BLaER1 treated with 17β-estradiol and CSF1 and Interleukin-3, amounts not matched to agents 10 nM and 100 nM (cell line): Measurements from ENCODE around the gene PRKG1.
"Not testable (repeated sequence)": the region's sequence is repeated elsewhere in the genome, so short reads cannot be mapped to it uniquely, and the experiment has no call there.

ENCODE experiments used
- H3K27ac ChIP-seq, 11 experiments: shearing (Covaris generic); formaldehyde crosslinking; 2 replicates each; pipeline ENCODE4 v1.8.1; 2022
- H3K27me3 ChIP-seq, 11 experiments: shearing (Covaris generic); formaldehyde crosslinking; 2 replicates each; pipeline ENCODE4 v1.8.1; 2022
- H3K36me3 ChIP-seq, 11 experiments: shearing (Covaris generic); formaldehyde crosslinking; 2 replicates each; pipeline ENCODE4 v1.8.1; 2022
- H3K4me1 ChIP-seq, 10 experiments: shearing (Covaris generic); formaldehyde crosslinking; 2 replicates each; pipeline ENCODE4 v1.8.1; 2022
- H3K4me2 ChIP-seq, 11 experiments: shearing (Covaris generic); formaldehyde crosslinking; 2 replicates each; pipeline ENCODE4 v1.8.1; 2022
- H3K4me3 ChIP-seq, 10 experiments: shearing (Covaris generic); formaldehyde crosslinking; 2 replicates each; pipeline ENCODE4 v1.8.1; 2022
- H3K9ac ChIP-seq, 11 experiments: shearing (Covaris generic); formaldehyde crosslinking; 2 replicates each; pipeline ENCODE4 v1.8.1; 2022
- H3K9me3 ChIP-seq, 11 experiments: shearing (Covaris generic); formaldehyde crosslinking; replicated peaks in 1 of 11; 2 replicates each; pipeline ENCODE4 v1.8.1; 2022
- H4K20me1 ChIP-seq, 11 experiments: shearing (Covaris generic); formaldehyde crosslinking; 2 replicates each; pipeline ENCODE4 v1.8.1; 2022
- Cebpa-rat ChIP-seq, 11 experiments: shearing (Covaris generic); IDR thresholded peaks; 2 replicates each; pipeline ENCODE4 v1.8.1; 2022

Gene PRKG1

DNA sequence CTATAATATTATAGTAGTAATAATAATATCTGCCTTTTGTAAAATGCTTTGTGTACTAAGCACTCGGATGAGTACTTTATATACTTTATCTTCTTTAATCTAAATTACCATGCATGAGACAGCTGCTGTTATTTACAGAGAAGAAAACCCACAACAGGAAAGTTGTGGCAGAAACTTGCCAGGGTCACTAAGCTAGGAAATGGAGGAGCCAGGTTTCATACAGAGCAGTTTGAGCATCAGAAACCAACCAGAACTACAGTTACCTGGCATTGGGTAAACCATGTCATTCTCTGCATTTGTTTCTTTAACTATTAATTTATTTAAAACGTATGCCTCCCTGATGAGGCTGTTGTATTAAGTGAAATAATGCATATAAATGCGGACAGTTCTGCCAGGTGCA lies 495.2 kb downstream of the PRKG1 start:
- Histone ChIP-seq H3K27ac (no peak overlapping the region), H3K9ac (no peak overlapping the region), H3K4me2 (no peak overlapping the region), H3K36me3 (no peaks in the 10 kb centered on the region), H3K4me3 (no peak overlapping the region), H3K4me1 (peaks cover 0 to 10% (median 8%) of the 10 kb centered on the region in 10 experiments; a peak in 12 of 20 replicates), H3K27me3 (no peaks in the 10 kb centered on the region), H4K20me1 (no peaks in the 10 kb centered on the region), H3K9me3 (no peaks in the 10 kb centered on the region)
- TF ChIP-seq Cebpa-rat (IDR thresholded peaks at IDR 0.05) = no peak

DNA sequence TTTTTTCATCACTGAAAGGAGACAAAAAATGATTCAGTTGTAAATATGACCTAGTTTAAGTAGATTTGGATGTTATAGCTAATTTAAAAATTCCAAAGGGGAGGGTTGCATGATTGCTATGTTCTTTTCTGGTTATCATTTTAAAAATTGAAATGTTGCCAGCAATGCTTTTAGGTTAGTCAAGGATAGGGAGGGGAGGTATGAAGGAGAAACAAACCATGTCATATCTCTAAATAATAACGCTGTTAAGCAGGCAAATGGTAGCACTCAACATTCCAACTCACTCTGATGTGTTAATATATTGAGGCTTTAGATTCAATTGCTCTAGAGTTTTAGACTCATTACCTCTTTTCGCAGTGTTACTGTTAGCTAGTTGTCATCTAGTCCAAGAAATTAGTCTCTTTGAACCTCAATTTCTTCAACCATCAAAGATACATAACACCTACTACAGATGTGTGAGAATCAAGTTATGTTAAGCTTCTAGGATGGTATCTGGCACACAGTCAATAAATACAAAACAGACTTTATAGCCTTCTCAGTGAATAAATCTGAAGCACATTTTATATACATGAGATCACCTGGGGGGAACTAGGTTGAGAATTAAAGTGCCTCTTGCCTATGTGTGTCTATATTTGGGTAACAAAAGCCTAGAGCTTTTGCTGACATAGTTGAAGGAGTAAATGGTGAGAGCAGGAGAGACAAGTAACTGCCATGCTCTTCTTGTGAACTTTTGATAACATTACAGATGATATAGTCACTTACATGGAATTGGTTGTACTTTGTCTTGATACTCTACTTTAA lies 500.2 kb downstream of the PRKG1 start:
- no peaks in the 10 kb centered on the region for H3K36me3 ChIP-seq
- no peaks in the 10 kb centered on the region for H4K20me1 ChIP-seq
- no peak overlapping the region for H3K9ac ChIP-seq
- H3K27ac ChIP-seq = no peak overlapping the region
- no peaks in the 10 kb centered on the region for H3K4me1 ChIP-seq
- H3K4me2 ChIP-seq = no peak overlapping the region
- H3K27me3 ChIP-seq = no peaks in the 10 kb centered on the region
- TF ChIP-seq Cebpa-rat (IDR thresholded peaks at IDR 0.05) = no peak
- no peak overlapping the region for H3K4me3 ChIP-seq
- no peaks in the 10 kb centered on the region for H3K9me3 ChIP-seq

DNA sequence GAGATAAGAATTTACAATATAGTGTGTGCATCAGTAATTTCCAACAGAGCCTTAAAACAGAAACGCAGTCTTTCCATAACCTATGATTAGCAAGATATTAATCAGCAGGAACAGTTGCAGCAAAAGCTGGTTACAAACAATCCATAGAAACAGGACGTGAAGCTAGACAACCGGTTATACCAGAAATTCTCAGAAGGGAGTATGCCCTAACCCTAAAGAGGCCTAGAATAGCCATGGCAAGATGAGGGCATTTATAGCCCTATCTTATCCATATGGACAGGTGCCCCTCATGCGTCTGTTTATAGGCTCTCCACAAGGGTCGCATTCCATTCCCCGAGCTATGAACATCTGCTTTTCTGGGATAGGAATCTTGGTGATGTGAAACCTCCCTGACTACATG lies 506.9 kb downstream of the PRKG1 start:
- not testable (repeated sequence) for H3K9ac ChIP-seq, H4K20me1 ChIP-seq, H3K27ac ChIP-seq, H3K4me1 ChIP-seq, H3K4me3 ChIP-seq, H3K4me2 ChIP-seq, H3K36me3 ChIP-seq, H3K27me3 ChIP-seq
- H3K9me3 ChIP-seq = peaks cover 6 to 18% (median 11%) of the 10 kb centered on the region in 11 experiments; a peak in 13 of 22 replicates

DNA sequence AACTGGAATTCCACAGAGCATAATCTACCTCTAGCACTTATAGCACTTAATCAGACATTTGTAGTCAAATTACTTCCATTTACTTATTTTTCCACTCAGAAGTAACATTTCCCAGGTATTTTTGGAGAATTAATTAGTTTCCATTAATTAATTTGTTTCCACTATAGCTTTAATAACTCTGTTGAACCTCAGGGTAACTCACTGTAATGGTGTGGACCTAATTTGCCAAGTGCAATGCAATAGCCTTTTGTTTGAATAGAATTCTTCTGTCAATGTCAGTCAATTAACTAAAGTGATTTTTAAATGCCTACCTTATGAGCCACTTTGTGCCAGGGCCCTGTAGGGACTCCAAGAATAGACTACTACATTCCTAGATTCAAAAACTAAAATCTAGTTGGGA lies 509.7 kb downstream of the PRKG1 start:
- peaks cover 6 to 18% (median 11%) of the 10 kb centered on the region in 11 experiments; a peak in 13 of 22 replicates for H3K9me3 ChIP-seq

DNA sequence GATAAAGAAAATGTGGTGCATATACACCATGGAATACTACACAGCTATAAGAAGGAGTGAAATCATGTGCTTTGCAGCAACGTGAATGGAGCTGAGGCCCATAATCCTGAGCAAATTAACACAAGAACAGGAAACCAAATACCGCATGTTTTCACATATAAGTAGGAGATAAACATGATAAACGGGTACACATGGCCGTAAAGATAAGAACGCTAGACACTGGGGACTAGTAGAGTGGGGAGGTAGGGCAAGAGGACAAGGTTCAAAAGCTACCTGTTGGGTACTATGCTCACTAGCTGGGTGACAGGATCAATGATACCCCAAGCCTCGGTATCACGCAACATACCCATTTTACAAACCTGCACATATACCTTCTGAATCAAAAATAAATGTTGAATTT lies 511.5 kb downstream of the PRKG1 start:
- no peaks in the 10 kb centered on the region for H3K36me3 ChIP-seq
- no peaks in the 10 kb centered on the region for H4K20me1 ChIP-seq
- H3K4me1 ChIP-seq = no peaks in the 10 kb centered on the region
- no peak overlapping the region for H3K27ac ChIP-seq
- peaks cover 6 to 18% (median 9%) of the 10 kb centered on the region in 11 experiments; a peak in 13 of 22 replicates for H3K9me3 ChIP-seq
- no peak overlapping the region for H3K9ac ChIP-seq
- no peak for TF ChIP-seq Cebpa-rat (IDR thresholded peaks at IDR 0.05)
- no peak overlapping the region for H3K4me3 ChIP-seq
- no peak overlapping the region for H3K4me2 ChIP-seq
- no peaks in the 10 kb centered on the region for H3K27me3 ChIP-seq

More for the DNA sequence above, 509.7 kb downstream of the PRKG1 start:
- no peak for TF ChIP-seq Cebpa-rat (IDR thresholded peaks at IDR 0.05)
- no peaks in the 10 kb centered on the region for H3K4me1 ChIP-seq
- H3K9ac ChIP-seq = no peak overlapping the region
- H3K27ac ChIP-seq = no peak overlapping the region
- no peaks in the 10 kb centered on the region for H3K27me3 ChIP-seq
- H4K20me1 ChIP-seq = no peaks in the 10 kb centered on the region
- no peak overlapping the region for H3K4me3 ChIP-seq
- H3K36me3 ChIP-seq = no peaks in the 10 kb centered on the region
- no peak overlapping the region for H3K4me2 ChIP-seq

DNA sequence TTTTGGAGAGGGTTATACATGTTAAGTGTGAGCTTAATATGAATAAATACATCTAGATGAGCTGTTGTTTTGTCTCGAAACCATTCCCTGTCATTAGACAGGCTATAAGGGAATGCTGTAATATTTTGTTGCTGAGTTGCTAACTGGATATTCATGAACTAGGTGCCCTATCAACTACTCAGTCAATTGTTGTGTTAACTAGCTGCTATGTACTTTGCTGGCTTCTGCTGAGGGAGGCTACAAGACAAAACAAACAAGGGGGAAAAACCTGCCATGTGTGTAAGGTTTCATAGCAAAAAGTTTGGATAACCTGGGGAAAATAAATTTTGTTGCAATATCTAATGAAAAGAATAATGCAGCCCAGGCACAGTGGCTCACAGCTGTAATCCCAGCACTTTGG lies 514.7 kb downstream of the PRKG1 start:
- Histone ChIP-seq H3K4me2 (no peak overlapping the region), H3K4me3 (no peak overlapping the region), H4K20me1 (no peaks in the 10 kb centered on the region), H3K27me3 (no peaks in the 10 kb centered on the region), H3K9me3 (no peaks in the 10 kb centered on the region), H3K36me3 (no peaks in the 10 kb centered on the region), H3K4me1 (no peaks in the 10 kb centered on the region), H3K9ac (no peak overlapping the region), H3K27ac (no peak overlapping the region)
- TF ChIP-seq Cebpa-rat (IDR thresholded peaks at IDR 0.05) = no peak

DNA sequence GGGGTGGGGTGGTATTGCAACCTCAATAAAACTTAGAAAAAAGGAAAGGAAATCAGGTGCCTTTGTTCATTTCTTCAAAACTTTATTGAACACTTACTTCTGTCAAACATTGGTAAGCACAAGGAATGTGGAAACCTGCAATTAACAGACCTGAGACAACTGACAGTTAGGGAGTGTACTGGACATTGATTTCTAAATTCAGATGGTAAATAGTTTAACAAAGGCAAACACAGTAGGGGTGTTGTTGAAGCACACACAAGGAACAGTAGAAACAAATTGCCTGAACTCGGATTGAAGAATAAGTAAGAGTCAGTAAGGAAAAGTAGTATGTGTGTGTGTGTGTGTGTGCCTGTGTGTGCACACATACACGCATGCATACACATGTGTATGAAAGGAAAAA lies 516.5 kb downstream of the PRKG1 start:
- no peak for TF ChIP-seq Cebpa-rat (IDR thresholded peaks at IDR 0.05)

DNA sequence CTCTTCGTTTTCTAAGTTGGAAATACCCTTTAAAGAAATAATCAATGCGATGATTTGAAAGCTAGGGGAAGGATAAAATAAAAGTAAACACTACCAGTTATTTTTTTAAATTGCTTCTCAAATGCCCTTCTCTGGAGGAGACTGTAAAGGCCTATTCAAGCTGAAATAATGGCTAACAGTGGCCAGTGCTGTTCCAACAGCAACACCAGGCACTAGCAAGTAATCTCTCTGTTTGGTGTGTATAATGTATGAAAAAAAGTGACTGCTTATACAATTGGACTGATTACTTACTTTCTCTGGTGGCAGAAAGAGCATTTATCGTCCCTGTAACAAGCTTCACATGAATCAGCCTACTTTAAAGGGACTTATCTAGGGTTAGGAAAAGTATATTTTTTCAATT lies 522.4 kb downstream of the PRKG1 start:
- no peak overlapping the region for H3K9ac ChIP-seq
- no peaks in the 10 kb centered on the region for H3K27me3 ChIP-seq
- no peak overlapping the region for H3K27ac ChIP-seq
- no peaks in the 10 kb centered on the region for H3K4me1 ChIP-seq
- H3K36me3 ChIP-seq = no peaks in the 10 kb centered on the region
- H3K9me3 ChIP-seq = no peaks in the 10 kb centered on the region
- no peak overlapping the region for H3K4me3 ChIP-seq
- no peak for TF ChIP-seq Cebpa-rat (IDR thresholded peaks at IDR 0.05)
- H3K4me2 ChIP-seq = no peak overlapping the region
- no peaks in the 10 kb centered on the region for H4K20me1 ChIP-seq

More for the DNA sequence above, 516.5 kb downstream of the PRKG1 start:
- Histone ChIP-seq H3K27me3 (no peaks in the 10 kb centered on the region), H3K9me3 (no peaks in the 10 kb centered on the region), H3K9ac (no peak overlapping the region), H3K4me2 (no peak overlapping the region), H3K4me3 (no peak overlapping the region), H3K36me3 (no peaks in the 10 kb centered on the region), H3K4me1 (no peaks in the 10 kb centered on the region), H4K20me1 (no peaks in the 10 kb centered on the region), H3K27ac (no peak overlapping the region)

DNA sequence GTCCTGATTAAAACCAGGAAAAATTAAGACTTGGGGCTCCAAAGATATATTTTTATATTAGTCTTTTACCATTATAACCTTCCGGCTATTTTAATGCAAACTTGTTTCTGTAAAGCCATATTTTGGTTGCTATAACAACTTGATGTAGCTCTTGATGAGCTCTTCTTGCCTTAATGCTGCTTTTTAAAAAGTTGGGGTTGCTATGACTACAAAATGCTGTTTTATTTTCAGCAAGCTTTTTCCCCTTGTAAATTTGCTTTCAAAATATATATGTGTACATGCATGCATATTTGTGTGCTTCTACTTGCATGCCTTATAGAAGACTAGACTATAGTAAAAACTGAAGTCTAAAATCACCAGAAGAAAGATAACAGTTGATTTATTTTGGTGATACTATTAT lies 525.4 kb downstream of the PRKG1 start:
- H3K36me3 ChIP-seq = no peaks in the 10 kb centered on the region
- H3K27me3 ChIP-seq = no peaks in the 10 kb centered on the region
- H3K27ac ChIP-seq = no peak overlapping the region
- no peak overlapping the region for H3K4me2 ChIP-seq
- TF ChIP-seq Cebpa-rat (IDR thresholded peaks at IDR 0.05) = no peak
- H3K9ac ChIP-seq = no peak overlapping the region
- H3K4me3 ChIP-seq = no peak overlapping the region
- no peaks in the 10 kb centered on the region for H3K4me1 ChIP-seq
- no peaks in the 10 kb centered on the region for H4K20me1 ChIP-seq
- no peaks in the 10 kb centered on the region for H3K9me3 ChIP-seq

DNA sequence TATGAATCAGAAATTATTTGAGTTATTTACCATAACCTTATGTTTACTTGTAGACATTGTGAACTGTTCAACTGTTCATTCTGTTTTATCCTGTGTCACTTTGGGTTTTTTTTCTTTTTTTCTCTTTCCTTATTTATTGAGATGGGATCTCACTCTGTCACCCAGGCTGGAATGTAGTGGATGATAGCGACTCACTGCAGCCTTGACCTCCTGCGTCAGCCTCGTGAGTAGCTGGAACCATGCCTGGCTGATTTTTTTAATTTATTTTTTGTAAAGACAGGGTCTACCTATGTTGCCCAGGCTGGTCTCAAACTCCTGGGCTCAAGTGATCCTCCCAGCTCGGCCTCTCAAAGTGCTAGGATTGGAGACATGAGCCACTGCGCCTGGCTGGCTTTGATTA lies 528.0 kb downstream of the PRKG1 start:
- no peak for TF ChIP-seq Cebpa-rat (IDR thresholded peaks at IDR 0.05)
- H3K9me3 ChIP-seq = no peaks in the 10 kb centered on the region
- no peak overlapping the region for H3K9ac ChIP-seq
- no peak overlapping the region for H3K27ac ChIP-seq
- no peaks in the 10 kb centered on the region for H3K4me1 ChIP-seq
- no peak overlapping the region for H3K4me2 ChIP-seq
- no peaks in the 10 kb centered on the region for H4K20me1 ChIP-seq
- H3K27me3 ChIP-seq = no peaks in the 10 kb centered on the region
- no peaks in the 10 kb centered on the region for H3K36me3 ChIP-seq
- no peak overlapping the region for H3K4me3 ChIP-seq
